Measurements from ENCODE around the gene IL17REL.

Gene IL17REL

DNA sequence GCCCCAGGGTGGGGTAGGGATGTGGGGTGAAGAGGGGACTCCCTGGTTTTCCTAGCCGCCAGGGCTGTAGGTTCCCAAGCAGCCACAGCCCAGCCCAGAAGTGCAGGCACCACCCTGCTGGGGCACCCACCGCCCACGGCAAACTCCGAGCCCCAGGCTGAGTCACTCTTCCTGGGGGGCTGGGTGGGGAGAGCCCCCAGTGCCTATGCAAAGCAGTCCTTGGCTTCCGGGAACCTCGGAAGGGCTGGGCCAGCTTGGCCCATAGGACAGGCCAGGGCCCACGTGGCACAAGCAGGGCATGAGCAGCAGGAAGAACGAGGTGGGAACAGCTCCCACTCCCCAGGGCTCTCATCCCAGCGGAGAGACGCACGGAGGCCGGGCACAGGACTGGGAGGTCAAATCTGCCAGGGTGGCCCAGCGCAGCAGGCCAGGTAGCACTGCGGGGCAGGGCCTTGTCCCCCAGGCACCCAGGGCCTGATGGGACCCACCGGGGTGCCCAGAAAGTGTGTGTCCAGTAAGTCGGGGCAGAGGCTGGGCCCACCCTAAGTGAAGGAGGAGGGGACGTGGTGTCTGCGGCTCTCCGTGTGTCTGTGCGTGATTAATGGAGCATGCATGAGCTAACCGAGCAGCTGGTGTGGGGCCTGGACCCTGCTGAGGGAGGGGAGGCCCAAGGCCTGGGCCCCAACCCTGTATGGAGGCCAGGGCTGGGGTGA is 4.6 kb upstream of the IL17REL start:
- H3K9me2 ChIP-seq (replicated peaks; ENCODE audit: low read depth, low read length): no peaks in the 10 kb centered on the region
- H3F3A ChIP-seq (ENCODE audit: low read depth): no peaks in the 10 kb centered on the region; the same call in 1 of the 2 replicates
- H3K4me2 ChIP-seq (ENCODE audit: low read depth, low read length, poor library complexity, severe bottlenecking): no peak overlapping the region
- no peak overlapping the region for H2AFZ ChIP-seq (ENCODE audit: low read length)
- H3K9me3 ChIP-seq (ENCODE audit: insufficient read depth, low read depth, low read length): no peaks in the 10 kb centered on the region
- no peak overlapping the region for H3K4me3 ChIP-seq (ENCODE audit: low read length, poor library complexity, severe bottlenecking)
- H3K9ac ChIP-seq (ENCODE audit: low read depth, low read length, poor library complexity, severe bottlenecking): no peak overlapping the region
- H3K27me3 ChIP-seq (ENCODE audit: insufficient read depth, low read length, poor library complexity, severe bottlenecking): no peaks in the 10 kb centered on the region
- H3K79me2 ChIP-seq (ENCODE audit: insufficient read depth, low read length): no peaks in the 10 kb centered on the region
- H3K4me1 ChIP-seq (ENCODE audit: insufficient read depth, low read length, poor library complexity, severe bottlenecking): peaks cover 9% of the 10 kb centered on the region
- no peak for TF ChIP-seq EZH2phosphoT487 (IDR thresholded peaks at IDR 0.05; ENCODE audit: borderline replicate concordance)
- TF ChIP-seq, protein P1, sequence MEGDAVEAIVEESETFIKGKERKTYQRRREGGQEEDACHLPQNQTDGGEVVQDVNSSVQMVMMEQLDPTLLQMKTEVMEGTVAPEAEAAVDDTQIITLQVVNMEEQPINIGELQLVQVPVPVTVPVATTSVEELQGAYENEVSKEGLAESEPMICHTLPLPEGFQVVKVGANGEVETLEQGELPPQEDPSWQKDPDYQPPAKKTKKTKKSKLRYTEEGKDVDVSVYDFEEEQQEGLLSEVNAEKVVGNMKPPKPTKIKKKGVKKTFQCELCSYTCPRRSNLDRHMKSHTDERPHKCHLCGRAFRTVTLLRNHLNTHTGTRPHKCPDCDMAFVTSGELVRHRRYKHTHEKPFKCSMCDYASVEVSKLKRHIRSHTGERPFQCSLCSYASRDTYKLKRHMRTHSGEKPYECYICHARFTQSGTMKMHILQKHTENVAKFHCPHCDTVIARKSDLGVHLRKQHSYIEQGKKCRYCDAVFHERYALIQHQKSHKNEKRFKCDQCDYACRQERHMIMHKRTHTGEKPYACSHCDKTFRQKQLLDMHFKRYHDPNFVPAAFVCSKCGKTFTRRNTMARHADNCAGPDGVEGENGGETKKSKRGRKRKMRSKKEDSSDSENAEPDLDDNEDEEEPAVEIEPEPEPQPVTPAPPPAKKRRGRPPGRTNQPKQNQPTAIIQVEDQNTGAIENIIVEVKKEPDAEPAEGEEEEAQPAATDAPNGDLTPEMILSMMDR (conservative IDR thresholded peaks at IDR 0.05; ENCODE audit: low read length): no peak
- H3K36me3 ChIP-seq (ENCODE audit: insufficient read depth, low read length): no peaks in the 10 kb centered on the region
- no peaks in the 10 kb centered on the region for H4K20me1 ChIP-seq (ENCODE audit: insufficient read depth, low read length, poor library complexity, severe bottlenecking)

DNA sequence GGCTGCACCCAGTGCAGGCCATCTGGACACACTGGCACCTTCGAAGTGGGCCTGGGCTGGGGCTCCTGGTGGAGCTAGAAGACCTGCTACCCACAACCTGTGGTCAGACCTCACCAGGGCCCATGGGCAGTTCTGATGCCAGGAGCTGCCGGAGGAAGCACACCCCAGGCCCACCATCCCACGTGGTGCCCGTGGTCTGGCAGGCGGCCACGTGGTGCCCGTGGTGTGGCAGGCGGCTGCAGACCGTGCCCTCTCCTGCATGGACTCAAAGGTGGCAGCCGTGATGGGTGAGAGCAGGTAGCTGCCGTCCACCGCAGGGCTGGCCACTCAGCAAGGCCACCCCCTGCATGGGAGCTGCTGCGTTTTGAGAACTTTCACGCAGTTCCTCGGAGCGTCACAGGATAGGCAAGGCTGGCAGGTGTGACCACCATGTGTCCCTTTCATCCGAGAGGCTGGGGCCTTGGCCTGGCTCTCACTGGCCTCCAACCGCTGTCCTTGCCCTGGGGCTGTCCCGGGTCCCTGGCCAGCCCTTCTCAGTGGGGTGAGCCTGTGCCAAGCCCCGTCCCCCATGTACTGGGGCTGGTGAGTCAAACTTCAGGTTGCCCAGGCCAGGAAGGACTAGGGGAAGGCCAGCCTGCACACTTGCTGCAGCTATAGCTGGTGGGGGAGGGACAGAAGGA is 3.9 kb upstream of the IL17REL start:
- Histone ChIP-seq H3K9me3 (ENCODE audit: insufficient read depth, low read depth, low read length) (no peaks in the 10 kb centered on the region), H3K9me2 (replicated peaks; ENCODE audit: low read depth, low read length) (no peaks in the 10 kb centered on the region), H4K20me1 (ENCODE audit: insufficient read depth, low read length, poor library complexity, severe bottlenecking) (no peaks in the 10 kb centered on the region), H3K4me3 (ENCODE audit: low read length, poor library complexity, severe bottlenecking) (no peak overlapping the region), H3K36me3 (ENCODE audit: insufficient read depth, low read length) (no peaks in the 10 kb centered on the region), H3F3A (ENCODE audit: low read depth) (no peaks in the 10 kb centered on the region; the same call in 1 of the 2 replicates), H2AFZ (ENCODE audit: low read length) (no peak overlapping the region), H3K79me2 (ENCODE audit: insufficient read depth, low read length) (no peaks in the 10 kb centered on the region), H3K9ac (ENCODE audit: low read depth, low read length, poor library complexity, severe bottlenecking) (no peak overlapping the region), H3K27me3 (ENCODE audit: insufficient read depth, low read length, poor library complexity, severe bottlenecking) (no peaks in the 10 kb centered on the region), H3K4me1 (ENCODE audit: insufficient read depth, low read length, poor library complexity, severe bottlenecking) (peaks cover 9% of the 10 kb centered on the region), H3K4me2 (ENCODE audit: low read depth, low read length, poor library complexity, severe bottlenecking) (no peak overlapping the region)
- no peak for TF ChIP-seq EZH2phosphoT487 (IDR thresholded peaks at IDR 0.05; ENCODE audit: borderline replicate concordance)

DNA sequence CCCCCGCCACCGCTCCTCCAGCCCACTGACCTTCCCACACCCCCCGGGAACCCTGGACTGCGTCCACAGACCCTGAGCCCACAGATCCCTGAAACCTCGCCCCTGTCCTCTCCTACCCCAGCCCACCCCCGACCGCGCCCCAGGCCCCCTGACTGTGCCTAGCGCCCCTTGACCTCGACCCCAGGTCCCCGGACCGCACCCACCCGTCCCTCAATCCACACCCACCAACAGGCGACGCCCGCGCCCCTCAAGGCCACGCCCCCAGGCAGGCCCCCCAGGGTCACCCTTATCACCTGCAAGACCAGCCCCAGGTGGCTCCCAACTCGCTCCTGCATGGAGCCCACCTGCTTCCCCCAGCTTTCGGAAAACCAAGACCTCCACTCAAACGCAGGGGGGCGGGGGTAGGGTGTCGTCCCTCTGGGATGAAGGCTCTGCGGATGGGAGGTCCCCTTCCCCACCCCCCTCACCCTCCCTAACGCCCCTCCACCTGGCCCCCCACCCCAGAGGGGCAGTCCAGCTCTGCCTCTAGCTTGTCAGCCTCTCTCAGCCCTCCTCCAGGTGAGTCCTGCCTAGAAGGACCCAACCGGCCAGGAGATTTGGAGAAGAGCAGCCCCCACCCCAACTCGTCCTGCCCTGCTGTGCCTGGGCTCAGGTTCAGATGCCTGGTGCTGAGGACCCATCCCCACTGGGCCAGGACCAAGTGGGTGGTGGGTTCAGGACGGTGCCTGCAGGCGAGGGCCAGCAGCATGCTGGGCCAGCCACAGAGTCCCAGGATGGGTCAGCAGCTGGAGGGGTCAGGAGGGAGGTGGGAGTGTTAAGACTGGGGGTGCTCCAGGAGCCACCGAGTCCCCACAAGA is 3.1 kb upstream of the IL17REL start:
- Histone ChIP-seq H3K4me3 (ENCODE audit: low read length, poor library complexity, severe bottlenecking) (no peak overlapping the region), H3K9me2 (replicated peaks; ENCODE audit: low read depth, low read length) (no peaks in the 10 kb centered on the region), H3K9me3 (ENCODE audit: insufficient read depth, low read depth, low read length) (no peaks in the 10 kb centered on the region), H3K36me3 (ENCODE audit: insufficient read depth, low read length) (no peaks in the 10 kb centered on the region), H3K4me2 (ENCODE audit: low read depth, low read length, poor library complexity, severe bottlenecking) (no peak overlapping the region), H3K27me3 (ENCODE audit: insufficient read depth, low read length, poor library complexity, severe bottlenecking) (no peaks in the 10 kb centered on the region), H3K9ac (ENCODE audit: low read depth, low read length, poor library complexity, severe bottlenecking) (no peak overlapping the region), H4K20me1 (ENCODE audit: insufficient read depth, low read length, poor library complexity, severe bottlenecking) (no peaks in the 10 kb centered on the region), H3K4me1 (ENCODE audit: insufficient read depth, low read length, poor library complexity, severe bottlenecking) (peaks cover 9% of the 10 kb centered on the region), H3F3A (ENCODE audit: low read depth) (no peaks in the 10 kb centered on the region; the same call in 1 of the 2 replicates), H2AFZ (ENCODE audit: low read length) (no peak overlapping the region), H3K79me2 (ENCODE audit: insufficient read depth, low read length) (no peaks in the 10 kb centered on the region)
- no peak for TF ChIP-seq EZH2phosphoT487 (IDR thresholded peaks at IDR 0.05; ENCODE audit: borderline replicate concordance)
- TF ChIP-seq, protein P1 (conservative IDR thresholded peaks at IDR 0.05; ENCODE audit: low read length): no peak
